Ishikawa (cell line): Measurements from ENCODE around the gene ZNF653.

Source experiments
- CEBPB ChIP-seq: IDR thresholded peaks from 2 replicates; pipeline ENCODE4 v1.6.1; 2012
- CREB1 ChIP-seq: IDR thresholded peaks from 2 replicates; pipeline ENCODE4 v1.6.1; 2012; ENCODE audit warnings: low read depth
- EGR1 ChIP-seq: IDR thresholded peaks from 2 replicates; pipeline ENCODE4 v1.6.1; 2012
- EP300 ChIP-seq: IDR thresholded peaks from 2 replicates; pipeline ENCODE4 v1.6.1; 2012; ENCODE audit warnings: borderline replicate concordance
- FOXM1 ChIP-seq: IDR thresholded peaks from 2 replicates; pipeline ENCODE4 v1.6.1; 2012; ENCODE audit warnings: low read depth, borderline replicate concordance
- NFIC ChIP-seq: IDR thresholded peaks from 2 replicates; pipeline ENCODE4 v1.6.1; 2012
- RAD21 ChIP-seq: IDR thresholded peaks from 2 replicates; pipeline ENCODE4 v1.6.1; 2012; ENCODE audit warnings: low read depth
- TAF1 ChIP-seq: IDR thresholded peaks from 2 replicates; pipeline ENCODE4 v1.6.1; 2012; ENCODE audit warnings: low read depth, mild to moderate bottlenecking
- TCF12 ChIP-seq: IDR thresholded peaks from 2 replicates; pipeline ENCODE4 v1.6.1; 2012; ENCODE audit warnings: low read depth
- TEAD4 ChIP-seq: IDR thresholded peaks from 2 replicates; pipeline ENCODE4 v1.6.1; 2012
- TF ChIP-seq, protein P1 (sequence below): IDR thresholded peaks from 2 replicates; pipeline ENCODE4 v1.6.1; 2012; ENCODE audit warnings: low read depth, mild to moderate bottlenecking
- TF ChIP-seq, protein P2 (sequence below): IDR thresholded peaks from 2 replicates; pipeline ENCODE4 v1.6.1; 2012
- TF ChIP-seq, protein P3 (sequence below): IDR thresholded peaks from 2 replicates; pipeline ENCODE4 v1.6.1; 2012

DNA sequence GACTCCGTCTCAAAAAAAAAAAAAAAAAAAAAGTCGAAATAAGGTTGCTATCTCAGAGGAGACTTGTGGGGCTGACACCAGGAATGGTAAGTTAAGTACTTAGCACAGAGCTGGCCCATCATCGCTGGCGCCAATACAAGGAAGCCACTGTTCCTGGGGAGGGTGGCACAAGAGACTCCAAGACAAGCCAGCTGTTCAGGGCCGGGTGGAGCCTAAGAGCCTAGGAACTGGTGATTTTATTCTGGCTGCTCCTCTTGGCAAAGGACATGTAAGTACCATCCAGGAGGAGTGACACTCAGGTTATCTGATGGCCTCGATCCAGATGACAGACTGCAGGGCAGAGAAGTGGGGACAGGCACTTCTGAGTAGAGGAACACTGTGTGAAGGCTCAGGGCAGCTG lies 49.6 kb upstream of the ZNF653 start:
- TF ChIP-seq, protein P1, sequence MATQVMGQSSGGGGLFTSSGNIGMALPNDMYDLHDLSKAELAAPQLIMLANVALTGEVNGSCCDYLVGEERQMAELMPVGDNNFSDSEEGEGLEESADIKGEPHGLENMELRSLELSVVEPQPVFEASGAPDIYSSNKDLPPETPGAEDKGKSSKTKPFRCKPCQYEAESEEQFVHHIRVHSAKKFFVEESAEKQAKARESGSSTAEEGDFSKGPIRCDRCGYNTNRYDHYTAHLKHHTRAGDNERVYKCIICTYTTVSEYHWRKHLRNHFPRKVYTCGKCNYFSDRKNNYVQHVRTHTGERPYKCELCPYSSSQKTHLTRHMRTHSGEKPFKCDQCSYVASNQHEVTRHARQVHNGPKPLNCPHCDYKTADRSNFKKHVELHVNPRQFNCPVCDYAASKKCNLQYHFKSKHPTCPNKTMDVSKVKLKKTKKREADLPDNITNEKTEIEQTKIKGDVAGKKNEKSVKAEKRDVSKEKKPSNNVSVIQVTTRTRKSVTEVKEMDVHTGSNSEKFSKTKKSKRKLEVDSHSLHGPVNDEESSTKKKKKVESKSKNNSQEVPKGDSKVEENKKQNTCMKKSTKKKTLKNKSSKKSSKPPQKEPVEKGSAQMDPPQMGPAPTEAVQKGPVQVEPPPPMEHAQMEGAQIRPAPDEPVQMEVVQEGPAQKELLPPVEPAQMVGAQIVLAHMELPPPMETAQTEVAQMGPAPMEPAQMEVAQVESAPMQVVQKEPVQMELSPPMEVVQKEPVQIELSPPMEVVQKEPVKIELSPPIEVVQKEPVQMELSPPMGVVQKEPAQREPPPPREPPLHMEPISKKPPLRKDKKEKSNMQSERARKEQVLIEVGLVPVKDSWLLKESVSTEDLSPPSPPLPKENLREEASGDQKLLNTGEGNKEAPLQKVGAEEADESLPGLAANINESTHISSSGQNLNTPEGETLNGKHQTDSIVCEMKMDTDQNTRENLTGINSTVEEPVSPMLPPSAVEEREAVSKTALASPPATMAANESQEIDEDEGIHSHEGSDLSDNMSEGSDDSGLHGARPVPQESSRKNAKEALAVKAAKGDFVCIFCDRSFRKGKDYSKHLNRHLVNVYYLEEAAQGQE: no peak
- no peak for TF ChIP-seq CEBPB
- no peak for TF ChIP-seq FOXM1
- TF ChIP-seq, protein P2, sequence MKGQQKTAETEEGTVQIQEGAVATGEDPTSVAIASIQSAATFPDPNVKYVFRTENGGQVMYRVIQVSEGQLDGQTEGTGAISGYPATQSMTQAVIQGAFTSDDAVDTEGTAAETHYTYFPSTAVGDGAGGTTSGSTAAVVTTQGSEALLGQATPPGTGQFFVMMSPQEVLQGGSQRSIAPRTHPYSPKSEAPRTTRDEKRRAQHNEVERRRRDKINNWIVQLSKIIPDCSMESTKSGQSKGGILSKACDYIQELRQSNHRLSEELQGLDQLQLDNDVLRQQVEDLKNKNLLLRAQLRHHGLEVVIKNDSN: no peak
- TF ChIP-seq TAF1: no peak
- no peak for TF ChIP-seq RAD21
- no peak for TF ChIP-seq NFIC
- TF ChIP-seq, protein P3, sequence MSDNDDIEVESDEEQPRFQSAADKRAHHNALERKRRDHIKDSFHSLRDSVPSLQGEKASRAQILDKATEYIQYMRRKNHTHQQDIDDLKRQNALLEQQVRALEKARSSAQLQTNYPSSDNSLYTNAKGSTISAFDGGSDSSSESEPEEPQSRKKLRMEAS: no peak
- TF ChIP-seq TEAD4: no peak
- TF ChIP-seq TCF12: no peak
- TF ChIP-seq EGR1: no peak
- no peak for TF ChIP-seq EP300
- no peak for TF ChIP-seq CREB1
